Left ventricle myocardium inferior (tissue), 1 donor: ENCODE data around the gene EWSR1. TPM values are rescaled to one million over a fixed set of nuclear protein-coding genes. Genes with fewer than 3 reads are reported as not detected.
A peak's percentile ranks its signal among the peaks of the same experiment; 100 is the strongest.

Source experiments
- DNase-seq: peaks from one replicate; pipeline ENCODE4 v3.0.0-alpha.2; 2020
- H3K27ac ChIP-seq: fragments of 200-600 bp; replicated peaks from 2 replicates; pipeline ENCODE4 v1.8.0; 2021
- H3K27me3 ChIP-seq: fragments of 200-600 bp; 2 replicates; pipeline ENCODE4 v1.8.0; 2021; ENCODE audit warnings: low read depth
- H3K36me3 ChIP-seq: fragments of 200-600 bp; 2 replicates; pipeline ENCODE4 v1.8.0; 2021
- H3K4me1 ChIP-seq: fragments of 200-600 bp; 2 replicates; pipeline ENCODE4 v1.8.0; 2021
- H3K4me3 ChIP-seq: fragments of 200-600 bp; 2 replicates; pipeline ENCODE4 v1.8.0; 2021; ENCODE audit warnings: mild to moderate bottlenecking, moderate library complexity
- H3K9me3 ChIP-seq: fragments of 200-600 bp; replicated peaks from 2 replicates; pipeline ENCODE4 v1.8.0; 2021
- intact Hi-C: fragments of 100-400 bp; cut with micrococcal nuclease; formaldehyde crosslinking; loops from one replicate; pipeline ENCODE4 v1.11.0; 2022
- total RNA-seq: library from RNA; stranded (reverse); fragmentation: NEBNext Ultra II Directional; extraction: Animal tissue kit (Norgen Biotek cat#: 25700); gene quantifications from one replicate; pipeline ENCODE4 v1.2.1, GENCODE V29; 2021
- TF ChIP-seq, protein P1 (sequence below): fragments of 200-600 bp; IDR thresholded peaks from 2 replicates; pipeline ENCODE4 v1.8.0; 2021; ENCODE audit warnings: antibody characterized with exemption, mild to moderate bottlenecking, borderline replicate concordance
- donor health status: DM: no; HTN: yes; CAD: no; lungs with severe emphysema.

EWSR1 gene
- total RNA-seq, 1 donor from 2014 or later, result 122 TPM

DNA sequence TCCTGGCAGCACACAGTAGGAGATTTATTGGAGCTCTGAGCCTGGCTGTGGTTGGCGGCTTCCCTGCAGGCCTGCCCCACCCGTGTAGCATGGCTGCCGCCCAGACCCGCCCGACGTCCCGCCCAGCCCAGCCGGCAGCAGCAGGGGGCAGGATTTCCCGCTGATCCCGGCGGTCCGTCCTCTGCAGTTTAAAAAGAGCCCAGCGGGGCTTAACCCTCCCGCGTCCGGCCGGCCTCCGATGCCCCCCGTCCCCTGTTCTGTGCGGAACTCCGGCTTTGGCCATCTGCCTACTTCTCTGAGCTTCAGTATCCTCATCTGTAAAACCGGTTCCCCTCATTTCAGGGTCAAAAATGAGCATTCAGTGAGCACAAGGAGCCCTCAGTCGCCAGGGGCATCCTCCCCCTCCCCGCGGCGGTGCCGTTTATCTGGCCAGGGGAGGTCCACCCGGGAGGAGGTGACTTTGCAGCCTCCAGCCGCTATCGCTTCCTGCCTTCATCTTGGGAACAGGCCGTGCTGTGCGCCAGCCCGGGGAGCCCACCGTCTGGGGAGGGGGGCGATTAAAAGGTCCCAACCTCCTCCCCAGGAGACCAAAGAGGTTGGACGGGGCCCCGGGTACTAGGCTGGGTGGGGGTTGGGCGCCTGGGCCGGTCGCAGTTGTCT is 38.2 kb downstream of the EWSR1 start, which contains the start of gene GAS2L1:
Gene GAS2L1, plus strand, starts transcription at position 476 of the 660 bp plus-strand sequence. CDS start 1,456 bp downstream, outside the sequence.
- Histone ChIP-seq H3K9me3 (no peaks in the 10 kb centered on the region), H3K36me3 (no peaks in the 10 kb centered on the region), H3K4me1 (peaks cover 69% of the 10 kb centered on the region), H3K4me3 (peak within 1 kb of the TSS; percentile 94), H3K27ac (peak within 1 kb of the TSS; percentile 97), H3K27me3 (no peaks in the 10 kb centered on the region)
- peak; percentile 90 for DNase-seq
- TF ChIP-seq, protein P1, sequence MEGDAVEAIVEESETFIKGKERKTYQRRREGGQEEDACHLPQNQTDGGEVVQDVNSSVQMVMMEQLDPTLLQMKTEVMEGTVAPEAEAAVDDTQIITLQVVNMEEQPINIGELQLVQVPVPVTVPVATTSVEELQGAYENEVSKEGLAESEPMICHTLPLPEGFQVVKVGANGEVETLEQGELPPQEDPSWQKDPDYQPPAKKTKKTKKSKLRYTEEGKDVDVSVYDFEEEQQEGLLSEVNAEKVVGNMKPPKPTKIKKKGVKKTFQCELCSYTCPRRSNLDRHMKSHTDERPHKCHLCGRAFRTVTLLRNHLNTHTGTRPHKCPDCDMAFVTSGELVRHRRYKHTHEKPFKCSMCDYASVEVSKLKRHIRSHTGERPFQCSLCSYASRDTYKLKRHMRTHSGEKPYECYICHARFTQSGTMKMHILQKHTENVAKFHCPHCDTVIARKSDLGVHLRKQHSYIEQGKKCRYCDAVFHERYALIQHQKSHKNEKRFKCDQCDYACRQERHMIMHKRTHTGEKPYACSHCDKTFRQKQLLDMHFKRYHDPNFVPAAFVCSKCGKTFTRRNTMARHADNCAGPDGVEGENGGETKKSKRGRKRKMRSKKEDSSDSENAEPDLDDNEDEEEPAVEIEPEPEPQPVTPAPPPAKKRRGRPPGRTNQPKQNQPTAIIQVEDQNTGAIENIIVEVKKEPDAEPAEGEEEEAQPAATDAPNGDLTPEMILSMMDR, result peak; percentile 86
- intact Hi-C loops, result no loop called here

DNA sequence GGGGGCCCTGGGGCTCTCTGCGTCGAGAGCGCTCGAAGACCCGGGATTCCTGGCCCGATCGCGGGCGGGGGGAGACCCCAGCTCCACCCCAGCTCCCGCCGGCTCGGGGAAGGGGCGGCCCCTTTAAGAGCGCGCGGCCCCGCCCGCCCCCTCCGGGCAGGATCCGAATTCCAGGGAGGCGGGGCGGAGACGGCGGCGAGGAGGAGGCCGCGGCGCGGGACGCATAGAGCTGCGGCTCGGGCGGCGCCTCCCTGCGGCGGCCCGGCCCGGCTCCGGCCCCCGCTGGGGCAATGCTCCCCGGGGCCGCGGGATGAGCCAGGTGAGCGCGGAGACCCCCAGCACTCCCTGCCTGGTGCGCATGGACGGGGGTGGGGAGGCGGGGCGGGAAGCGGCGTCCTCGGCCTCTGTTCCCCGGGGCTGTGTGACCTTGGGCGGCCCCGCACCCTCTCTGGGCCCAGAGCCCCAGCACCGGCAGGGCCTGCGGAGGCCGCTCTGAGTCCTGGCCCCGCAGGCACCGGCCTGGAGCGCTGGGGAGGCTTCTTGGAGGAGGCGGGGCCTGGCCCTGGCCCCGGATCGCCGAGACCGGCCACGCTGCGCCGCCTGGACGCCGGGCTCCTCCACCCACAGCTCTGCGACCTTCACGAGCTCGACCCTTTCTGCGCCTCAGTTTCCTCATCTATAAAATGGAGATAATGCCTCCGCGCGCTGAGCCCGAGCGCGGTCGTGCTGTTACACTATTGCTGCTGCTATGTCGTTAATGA is 38.9 kb downstream of the EWSR1 start:
- Histone ChIP-seq H3K4me1 (peaks cover 76% of the 10 kb centered on the region), H3K27ac (peak overlapping the region; percentile 97), H3K36me3 (no peaks in the 10 kb centered on the region), H3K9me3 (no peaks in the 10 kb centered on the region), H3K27me3 (no peaks in the 10 kb centered on the region), H3K4me3 (peak overlapping the region; percentile 94)
- intact Hi-C loops, result no loop called here
- TF ChIP-seq, protein P1, result no peak
- DNase-seq, result peak; percentile 88

DNA sequence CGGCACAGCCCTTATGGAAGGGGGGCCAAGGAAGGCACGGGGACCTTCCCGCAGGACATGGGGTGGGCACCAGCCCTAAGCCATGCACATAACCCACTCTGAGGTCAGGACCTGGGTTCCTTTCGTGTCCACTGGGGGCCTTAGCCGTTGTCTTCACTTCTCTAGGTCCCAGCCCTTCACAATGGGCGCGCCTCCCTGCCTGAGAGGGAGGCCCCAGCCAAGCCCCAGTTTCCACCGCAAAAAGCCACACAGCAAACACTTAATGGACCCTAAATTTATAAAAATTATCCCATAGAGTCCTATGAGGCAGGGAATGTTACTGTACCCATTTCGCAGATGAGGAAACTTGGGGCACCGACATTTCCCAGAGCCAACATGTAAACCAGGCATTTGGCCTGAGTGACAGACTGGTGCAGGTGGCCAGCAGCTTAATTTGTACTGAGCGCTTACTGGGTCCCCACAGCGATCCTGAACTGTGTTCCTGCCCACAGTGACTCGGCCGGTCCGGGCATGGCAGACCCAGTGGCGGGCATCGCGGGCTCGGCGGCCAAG is 39.6 kb downstream of the EWSR1 start:
- intact Hi-C loops, result no loop called here
- H3K4me3 ChIP-seq, result peak overlapping the region; percentile 94
- H3K4me1 ChIP-seq, result peaks cover 78% of the 10 kb centered on the region
- H3K36me3 ChIP-seq, result no peaks in the 10 kb centered on the region
- H3K9me3 ChIP-seq, result no peaks in the 10 kb centered on the region
- H3K27ac ChIP-seq, result peak overlapping the region; percentile 97
- H3K27me3 ChIP-seq, result no peaks in the 10 kb centered on the region
- no peak for DNase-seq
- TF ChIP-seq, protein P1, result no peak

DNA sequence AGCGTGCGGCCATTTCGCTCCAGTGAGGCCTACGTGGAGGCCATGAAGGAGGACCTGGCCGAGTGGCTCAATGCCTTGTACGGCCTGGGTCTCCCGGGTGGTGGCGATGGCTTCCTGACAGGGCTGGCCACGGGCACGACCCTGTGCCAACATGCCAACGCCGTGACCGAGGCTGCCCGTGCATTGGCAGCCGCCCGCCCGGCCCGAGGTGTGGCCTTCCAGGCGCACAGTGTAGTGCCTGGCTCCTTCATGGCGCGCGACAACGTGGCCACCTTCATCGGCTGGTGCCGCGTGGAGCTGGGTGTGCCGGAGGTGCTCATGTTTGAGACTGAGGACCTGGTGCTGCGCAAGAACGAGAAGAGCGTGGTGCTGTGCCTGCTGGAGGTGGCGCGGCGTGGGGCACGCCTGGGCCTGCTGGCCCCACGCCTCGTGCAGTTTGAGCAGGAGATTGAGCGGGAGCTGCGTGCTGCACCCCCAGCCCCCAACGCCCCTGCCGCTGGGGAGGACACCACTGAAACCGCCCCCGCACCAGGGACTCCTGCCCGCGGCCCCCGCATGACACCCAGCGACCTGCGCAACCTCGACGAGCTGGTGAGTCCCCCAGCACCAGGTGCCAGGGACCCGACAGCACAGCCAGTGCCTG is 40.2 kb downstream of the EWSR1 start:
- no peak for DNase-seq
- intact Hi-C loops, result no loop called here
- H3K36me3 ChIP-seq, result no peaks in the 10 kb centered on the region
- H3K4me1 ChIP-seq, result peaks cover 78% of the 10 kb centered on the region
- peaks cover under 1% of the 10 kb centered on the region for H3K27me3 ChIP-seq
- TF ChIP-seq, protein P1, result no peak
- no peaks in the 10 kb centered on the region for H3K9me3 ChIP-seq
- H3K27ac ChIP-seq, result peak overlapping the region; percentile 97
- peak overlapping the region; percentile 94 for H3K4me3 ChIP-seq

DNA sequence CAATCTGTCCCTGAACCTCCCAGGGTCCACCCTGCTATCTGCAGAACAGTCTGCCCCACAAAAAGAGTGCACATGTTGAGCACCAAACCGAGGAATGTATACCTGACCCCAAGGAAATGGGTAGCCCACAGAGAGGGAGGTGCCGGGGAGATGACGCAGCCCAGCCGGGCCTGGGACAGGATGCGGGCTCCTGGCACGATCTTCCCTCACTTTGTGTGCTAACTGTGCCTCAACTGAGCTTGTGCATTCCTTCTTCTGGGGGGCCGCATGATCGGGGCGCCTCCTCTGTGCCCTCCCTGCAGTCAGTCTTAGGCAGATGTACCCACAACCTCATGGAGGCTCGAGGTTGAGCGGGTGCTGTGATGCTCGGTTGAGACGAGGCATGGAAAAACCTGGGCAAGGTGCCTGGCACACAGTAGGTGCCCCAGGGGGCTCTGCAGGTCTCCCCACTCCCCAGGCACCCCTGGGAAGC is 40.8 kb downstream of the EWSR1 start:
- Histone ChIP-seq H3K4me1 (peaks cover 81% of the 10 kb centered on the region), H3K27me3 (peaks cover 7% of the 10 kb centered on the region), H3K27ac (peak overlapping the region; percentile 97), H3K36me3 (no peaks in the 10 kb centered on the region), H3K4me3 (peak overlapping the region; percentile 94), H3K9me3 (no peaks in the 10 kb centered on the region)
- intact Hi-C loops, result no loop called here
- DNase-seq, result no peak
- TF ChIP-seq, protein P1, result no peak
